ENCODE results near the gene LMAN2L.

LMAN2L gene

GRCh38 chr2:96757477-96757860 lies 17.6 kb upstream of the LMAN2L start:
- TF ChIP-seq CTCF (IDR thresholded peaks at IDR 0.05), result no peak

- no peak for TF ChIP-seq CTCF (IDR thresholded peaks at IDR 0.05)
These were observed 17.1 kb upstream of the LMAN2L start for GRCh38 chr2:96756788-96757476.

GRCh38 chr2:96754317-96754716 lies 14.5 kb upstream of the LMAN2L start:
- no peak for TF ChIP-seq CTCF (IDR thresholded peaks at IDR 0.05)

- TF ChIP-seq CTCF (IDR thresholded peaks at IDR 0.05), result no peak
These were observed 13.9 kb upstream of the LMAN2L start for GRCh38 chr2:96753661-96754282.

- no peak for TF ChIP-seq CTCF (IDR thresholded peaks at IDR 0.05)
These were observed 11.9 kb upstream of the LMAN2L start for GRCh38 chr2:96751800-96752199.

- no peak for TF ChIP-seq CTCF (IDR thresholded peaks at IDR 0.05)
These were observed 7.3 kb upstream of the LMAN2L start for GRCh38 chr2:96747061-96747617.

- TF ChIP-seq CTCF (IDR thresholded peaks at IDR 0.05), result no peak
These were observed 710 bp downstream of the LMAN2L start for GRCh38 chr2:96739076-96739632.
